ENCODE measurements around the gene SAXO1. TPM values are rescaled to one million over a fixed set of nuclear protein-coding genes. Genes with fewer than 3 reads are reported as not detected.

The SAXO1 gene
- polyA plus RNA-seq, 1 donor from 2014 or later = not detected

- Histone ChIP-seq H3K36me3 (ENCODE audit: insufficient read depth, low read length) (no peaks in the 10 kb centered on the region), H4K20me1 (ENCODE audit: insufficient read depth) (no peaks in the 10 kb centered on the region), H3K9ac (ENCODE audit: low read length) (no peak overlapping the region), H3K9me3 (ENCODE audit: low read length) (no peaks in the 10 kb centered on the region), H3K79me2 (replicated peaks; ENCODE audit: insufficient read depth, low read length) (no peaks in the 10 kb centered on the region), H3K9me2 (ENCODE audit: insufficient read depth, low read length) (no peaks in the 10 kb centered on the region), H3F3A (ENCODE audit: insufficient read depth, low read length, poor library complexity, severe bottlenecking) (no peaks in the 10 kb centered on the region), H3K4me2 (ENCODE audit: low read length) (no peak overlapping the region), H3K4me3 (ENCODE audit: low read length) (no peak overlapping the region), H2AFZ (ENCODE audit: low read depth, low read length) (no peak overlapping the region), H3K27ac (ENCODE audit: low read length) (no peak overlapping the region), H3K27me3 (ENCODE audit: insufficient read depth, low read depth, low read length) (no peaks in the 10 kb centered on the region)
- TF ChIP-seq EP300 (conservative IDR thresholded peaks at IDR 0.05; ENCODE audit: poor library complexity, severe bottlenecking) = no peak
- no peak for TF ChIP-seq TAF1 (IDR thresholded peaks at IDR 0.05; ENCODE audit: low read depth)
- no peak for TF ChIP-seq EZH2 (IDR thresholded peaks at IDR 0.05; ENCODE audit: borderline replicate concordance, insufficient read depth, low read length, poor library complexity, severe bottlenecking)
- TF ChIP-seq SMC3 (conservative IDR thresholded peaks at IDR 0.05; ENCODE audit: poor library complexity) = no peak
- TF ChIP-seq, protein P1, sequence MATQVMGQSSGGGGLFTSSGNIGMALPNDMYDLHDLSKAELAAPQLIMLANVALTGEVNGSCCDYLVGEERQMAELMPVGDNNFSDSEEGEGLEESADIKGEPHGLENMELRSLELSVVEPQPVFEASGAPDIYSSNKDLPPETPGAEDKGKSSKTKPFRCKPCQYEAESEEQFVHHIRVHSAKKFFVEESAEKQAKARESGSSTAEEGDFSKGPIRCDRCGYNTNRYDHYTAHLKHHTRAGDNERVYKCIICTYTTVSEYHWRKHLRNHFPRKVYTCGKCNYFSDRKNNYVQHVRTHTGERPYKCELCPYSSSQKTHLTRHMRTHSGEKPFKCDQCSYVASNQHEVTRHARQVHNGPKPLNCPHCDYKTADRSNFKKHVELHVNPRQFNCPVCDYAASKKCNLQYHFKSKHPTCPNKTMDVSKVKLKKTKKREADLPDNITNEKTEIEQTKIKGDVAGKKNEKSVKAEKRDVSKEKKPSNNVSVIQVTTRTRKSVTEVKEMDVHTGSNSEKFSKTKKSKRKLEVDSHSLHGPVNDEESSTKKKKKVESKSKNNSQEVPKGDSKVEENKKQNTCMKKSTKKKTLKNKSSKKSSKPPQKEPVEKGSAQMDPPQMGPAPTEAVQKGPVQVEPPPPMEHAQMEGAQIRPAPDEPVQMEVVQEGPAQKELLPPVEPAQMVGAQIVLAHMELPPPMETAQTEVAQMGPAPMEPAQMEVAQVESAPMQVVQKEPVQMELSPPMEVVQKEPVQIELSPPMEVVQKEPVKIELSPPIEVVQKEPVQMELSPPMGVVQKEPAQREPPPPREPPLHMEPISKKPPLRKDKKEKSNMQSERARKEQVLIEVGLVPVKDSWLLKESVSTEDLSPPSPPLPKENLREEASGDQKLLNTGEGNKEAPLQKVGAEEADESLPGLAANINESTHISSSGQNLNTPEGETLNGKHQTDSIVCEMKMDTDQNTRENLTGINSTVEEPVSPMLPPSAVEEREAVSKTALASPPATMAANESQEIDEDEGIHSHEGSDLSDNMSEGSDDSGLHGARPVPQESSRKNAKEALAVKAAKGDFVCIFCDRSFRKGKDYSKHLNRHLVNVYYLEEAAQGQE (IDR thresholded peaks at IDR 0.05; ENCODE audit: borderline replicate concordance) = no peak
- TF ChIP-seq CTCF (IDR thresholded peaks at IDR 0.05; ENCODE audit: poor library complexity, severe bottlenecking) = no peak
- no peak for TF ChIP-seq MXI1 (conservative IDR thresholded peaks at IDR 0.05; ENCODE audit: poor library complexity, severe bottlenecking)
- TF ChIP-seq POLR2AphosphoS5 (IDR thresholded peaks at IDR 0.05) = no peak
- TF ChIP-seq RAD21 (conservative IDR thresholded peaks at IDR 0.05) = no peak
These were observed 123.6 kb downstream of the SAXO1 start for GRCh38 chr9:18909140-18910018.

- no peak for TF ChIP-seq SMC3 (conservative IDR thresholded peaks at IDR 0.05; ENCODE audit: poor library complexity)
- TF ChIP-seq TAF1 (IDR thresholded peaks at IDR 0.05; ENCODE audit: low read depth) = no peak
- TF ChIP-seq CTCF (IDR thresholded peaks at IDR 0.05; ENCODE audit: poor library complexity, severe bottlenecking) = no peak
- TF ChIP-seq EP300 (conservative IDR thresholded peaks at IDR 0.05; ENCODE audit: poor library complexity, severe bottlenecking) = no peak
- TF ChIP-seq RAD21 (conservative IDR thresholded peaks at IDR 0.05) = no peak
- TF ChIP-seq, protein P1 (IDR thresholded peaks at IDR 0.05; ENCODE audit: borderline replicate concordance) = no peak
- no peak for TF ChIP-seq EZH2 (IDR thresholded peaks at IDR 0.05; ENCODE audit: borderline replicate concordance, insufficient read depth, low read length, poor library complexity, severe bottlenecking)
- TF ChIP-seq POLR2AphosphoS5 (IDR thresholded peaks at IDR 0.05) = no peak
- TF ChIP-seq MXI1 (conservative IDR thresholded peaks at IDR 0.05; ENCODE audit: poor library complexity, severe bottlenecking) = no peak
- Histone ChIP-seq H3F3A (ENCODE audit: insufficient read depth, low read length, poor library complexity, severe bottlenecking) (no peaks in the 10 kb centered on the region), H2AFZ (ENCODE audit: low read depth, low read length) (no peak overlapping the region)
These were observed 124.9 kb downstream of the SAXO1 start for GRCh38 chr9:18907927-18908625.

More at GRCh38 chr9:18907927-18908625, 124.9 kb downstream of the SAXO1 start:
- Histone ChIP-seq H3K4me2 (ENCODE audit: low read length) (no peak overlapping the region), H3K27ac (ENCODE audit: low read length) (no peak overlapping the region), H3K9me2 (ENCODE audit: insufficient read depth, low read length) (no peaks in the 10 kb centered on the region), H3K4me3 (ENCODE audit: low read length) (no peak overlapping the region), H3K9me3 (ENCODE audit: low read length) (no peaks in the 10 kb centered on the region), H3K36me3 (ENCODE audit: insufficient read depth, low read length) (no peaks in the 10 kb centered on the region), H3K9ac (ENCODE audit: low read length) (no peak overlapping the region), H3K27me3 (ENCODE audit: insufficient read depth, low read depth, low read length) (no peaks in the 10 kb centered on the region), H4K20me1 (ENCODE audit: insufficient read depth) (no peaks in the 10 kb centered on the region), H3K79me2 (replicated peaks; ENCODE audit: insufficient read depth, low read length) (no peaks in the 10 kb centered on the region)

Measured in neural cell (in vitro differentiated cells).